ENCODE data around the gene IRF2BP2.

The IRF2BP2 gene

GRCh38 chr1:234556245-234556943 lies 53.6 kb downstream of the IRF2BP2 start:
- no peaks in the 10 kb centered on the region for H3K9me3 ChIP-seq (ENCODE audit: control insufficient read depth in 1 of 2, low read length in 2 of 2)
- no peaks in the 10 kb centered on the region for H3K36me3 ChIP-seq (ENCODE audit: control insufficient read depth in 1 of 2, insufficient read depth in 2 of 2, low read length in 2 of 2)
- H3K27ac ChIP-seq (ENCODE audit: low read length) = no peak overlapping the region
- no peak overlapping the region for H3K4me3 ChIP-seq (ENCODE audit: low read depth in 1 of 2, low read length in 2 of 2)
- no peaks in the 10 kb centered on the region for H3K27me3 ChIP-seq (ENCODE audit: low read depth, low read length)
- peaks cover 0 to 18% of the 10 kb centered on the region in 2 donors for H3K4me1 ChIP-seq (ENCODE audit: control insufficient read depth in 1 of 2, insufficient read depth in 2 of 2, low read length in 2 of 2)

GRCh38 chr1:234555390-234556024 lies 54.5 kb downstream of the IRF2BP2 start:
- H3K36me3 ChIP-seq (ENCODE audit: control insufficient read depth in 1 of 2, insufficient read depth in 2 of 2, low read length in 2 of 2) = no peaks in the 10 kb centered on the region
- H3K4me1 ChIP-seq (ENCODE audit: control insufficient read depth in 1 of 2, insufficient read depth in 2 of 2, low read length in 2 of 2) = peaks cover 0 to 18% of the 10 kb centered on the region in 2 donors
- no peaks in the 10 kb centered on the region for H3K9me3 ChIP-seq (ENCODE audit: control insufficient read depth in 1 of 2, low read length in 2 of 2)
- no peaks in the 10 kb centered on the region for H3K27me3 ChIP-seq (ENCODE audit: low read depth, low read length)
- H3K4me3 ChIP-seq (ENCODE audit: low read depth in 1 of 2, low read length in 2 of 2) = no peak overlapping the region
- H3K27ac ChIP-seq (ENCODE audit: low read length) = peak overlapping the region; percentile 64

- Histone ChIP-seq H3K27me3 (ENCODE audit: low read depth, low read length) (no peaks in the 10 kb centered on the region), H3K27ac (ENCODE audit: low read length) (peak overlapping the region; percentile 64), H3K36me3 (ENCODE audit: control insufficient read depth in 1 of 2, insufficient read depth in 2 of 2, low read length in 2 of 2) (no peaks in the 10 kb centered on the region), H3K9me3 (ENCODE audit: control insufficient read depth in 1 of 2, low read length in 2 of 2) (no peaks in the 10 kb centered on the region), H3K4me1 (ENCODE audit: control insufficient read depth in 1 of 2, insufficient read depth in 2 of 2, low read length in 2 of 2) (peaks cover 0 to 18% of the 10 kb centered on the region in 2 donors), H3K4me3 (ENCODE audit: low read depth in 1 of 2, low read length in 2 of 2) (no peak overlapping the region)
These were observed 55.2 kb downstream of the IRF2BP2 start for GRCh38 chr1:234554698-234555311.

Data from muscle layer of duodenum (tissue), 2 donors.